HG03025 (cell line): ENCODE measurements around the gene SLC23A2.

ENCODE experiments used
- ATAC-seq: cut with Tn5 transposase; IDR thresholded peaks from one replicate; pipeline ENCODE4 v1.9.1; 2021; ENCODE audit warnings: mild to moderate bottlenecking, moderate library complexity; ENCODE audit not compliant: unreplicated experiment, low FRiP score

SLC23A2 gene

GRCh38 chr20:4910951-4911350 lies 90.4 kb downstream of the SLC23A2 start:
- ATAC-seq: no peak

- no peak for ATAC-seq
Measured at GRCh38 chr20:4905613-4906012, 95.7 kb downstream of the SLC23A2 start.

GRCh38 chr20:4905195-4905594 lies 96.1 kb downstream of the SLC23A2 start:
- ATAC-seq: no peak

- no peak for ATAC-seq
Measured at GRCh38 chr20:4904127-4904860, 97.0 kb downstream of the SLC23A2 start.

GRCh38 chr20:4902788-4903187 lies 98.5 kb downstream of the SLC23A2 start:
- ATAC-seq: no peak

GRCh38 chr20:4901031-4901818 lies 100.1 kb downstream of the SLC23A2 start:
- ATAC-seq: no peak

GRCh38 chr20:4898282-4899244 lies 102.7 kb downstream of the SLC23A2 start:
- no peak for ATAC-seq

GRCh38 chr20:4897600-4897999 lies 103.7 kb downstream of the SLC23A2 start:
- ATAC-seq: no peak

- no peak for ATAC-seq
Measured at GRCh38 chr20:4896971-4897497, 104.3 kb downstream of the SLC23A2 start.

GRCh38 chr20:4896119-4896702 lies 105.1 kb downstream of the SLC23A2 start:
- no peak for ATAC-seq

- no peak for ATAC-seq
Measured at GRCh38 chr20:4894981-4895381, 106.3 kb downstream of the SLC23A2 start.

GRCh38 chr20:4894409-4894808 lies 106.9 kb downstream of the SLC23A2 start:
- ATAC-seq: no peak

GRCh38 chr20:4893709-4894108 lies 107.6 kb downstream of the SLC23A2 start:
- no peak for ATAC-seq

- no peak for ATAC-seq
Measured at GRCh38 chr20:4891997-4892396, 109.3 kb downstream of the SLC23A2 start.

GRCh38 chr20:4891190-4891763 lies 110.0 kb downstream of the SLC23A2 start:
- ATAC-seq: no peak

- no peak for ATAC-seq
Measured at GRCh38 chr20:4889446-4889845, 111.9 kb downstream of the SLC23A2 start.

GRCh38 chr20:4887586-4887985 lies 113.7 kb downstream of the SLC23A2 start:
- no peak for ATAC-seq

- no peak for ATAC-seq
Measured at GRCh38 chr20:4886771-4887527, 114.4 kb downstream of the SLC23A2 start.

GRCh38 chr20:4885877-4886276 lies 115.4 kb downstream of the SLC23A2 start:
- ATAC-seq: no peak
